Endothelial cell of coronary artery (primary cell): Measurements from ENCODE around the gene TSPAN31. TPM values are rescaled to one million over a fixed set of nuclear protein-coding genes. Genes with fewer than 3 reads are reported as not detected.

Source experiments
- total RNA-seq: library from RNA; depleted of rRNA; stranded (reverse); fragments of >200 nt; gene quantifications from 2 replicates; pipeline ENCODE4 v1.2.3, GENCODE V29; 2014

TSPAN31 gene, protein sequence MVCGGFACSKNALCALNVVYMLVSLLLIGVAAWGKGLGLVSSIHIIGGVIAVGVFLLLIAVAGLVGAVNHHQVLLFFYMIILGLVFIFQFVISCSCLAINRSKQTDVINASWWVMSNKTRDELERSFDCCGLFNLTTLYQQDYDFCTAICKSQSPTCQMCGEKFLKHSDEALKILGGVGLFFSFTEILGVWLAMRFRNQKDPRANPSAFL
- 40.5 and 57.2 TPM in 2 replicates for total RNA-seq

DNA sequence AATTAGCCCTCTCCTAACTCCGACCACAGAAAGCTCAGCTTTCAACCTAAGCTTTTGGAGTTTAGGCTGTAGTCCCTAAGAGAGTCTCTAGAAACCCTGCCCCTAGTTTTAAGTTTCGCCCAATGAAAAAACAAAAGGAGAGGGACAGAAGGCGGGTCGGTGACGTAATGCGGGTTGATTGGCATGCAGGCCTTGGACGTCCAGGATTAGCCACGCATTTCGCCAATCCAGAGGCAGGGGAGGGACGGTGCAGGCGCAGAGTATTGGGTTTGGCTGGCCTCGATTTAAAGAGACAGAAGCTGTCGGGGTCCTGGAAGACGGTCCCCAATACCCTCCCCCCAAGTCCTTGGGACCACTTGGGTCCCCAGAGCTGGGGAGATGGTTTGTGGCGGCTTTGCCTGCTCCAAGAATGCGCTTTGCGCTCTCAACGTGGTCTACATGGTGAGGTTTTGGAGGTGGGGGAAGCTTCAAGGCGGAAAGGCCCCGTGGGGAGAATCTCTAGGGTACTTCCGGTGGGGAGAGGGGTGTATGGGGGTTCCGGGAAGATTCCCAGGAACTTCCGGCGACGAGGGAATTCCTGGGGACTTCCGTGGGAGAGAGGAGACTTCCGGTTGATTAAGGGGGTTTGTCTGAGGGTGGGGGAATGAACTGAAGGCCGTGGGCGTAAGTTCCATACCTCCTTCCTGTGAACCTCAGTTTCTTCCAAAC lies at the start of gene TSPAN31:
Gene TSPAN31, plus strand, starts transcription at position 263 of the 708 bp plus-strand sequence. Its CDS starts 116 bp downstream, at position 379.

DNA sequence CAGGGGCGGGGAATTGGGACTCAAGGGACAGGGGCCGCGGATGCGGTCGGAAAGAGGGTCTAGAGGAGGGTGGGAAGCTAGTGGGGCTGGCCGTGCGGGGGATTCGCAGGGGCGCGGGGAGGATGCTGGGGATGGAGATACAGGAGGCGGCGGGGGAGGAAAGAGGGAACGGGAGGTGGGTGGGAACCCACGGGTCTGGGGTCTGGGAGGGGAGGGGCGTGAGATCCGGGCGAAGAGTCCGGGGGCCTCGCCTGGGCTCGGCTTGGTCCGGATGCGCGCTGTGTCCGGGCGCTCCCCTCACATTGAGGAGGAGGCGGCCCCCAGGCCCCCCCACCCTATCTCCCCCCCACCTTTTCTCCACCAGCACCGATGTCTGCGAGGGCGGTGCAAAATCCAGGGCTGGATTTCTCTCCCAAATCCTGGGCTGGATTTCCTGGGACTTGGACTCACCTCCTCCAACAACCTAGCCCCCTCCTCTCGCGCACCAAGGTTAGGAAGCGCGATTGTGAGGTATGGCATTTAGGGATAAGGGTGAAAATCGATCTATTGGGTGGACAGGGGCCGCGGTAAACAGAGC lies 6.1 kb upstream of the TSPAN31 start, which contains the start of gene AGAP2:
Gene AGAP2, minus strand, starts transcription at position 82 of the 577 bp plus-strand sequence. CDS start 496 bp downstream, outside the sequence.

DNA sequence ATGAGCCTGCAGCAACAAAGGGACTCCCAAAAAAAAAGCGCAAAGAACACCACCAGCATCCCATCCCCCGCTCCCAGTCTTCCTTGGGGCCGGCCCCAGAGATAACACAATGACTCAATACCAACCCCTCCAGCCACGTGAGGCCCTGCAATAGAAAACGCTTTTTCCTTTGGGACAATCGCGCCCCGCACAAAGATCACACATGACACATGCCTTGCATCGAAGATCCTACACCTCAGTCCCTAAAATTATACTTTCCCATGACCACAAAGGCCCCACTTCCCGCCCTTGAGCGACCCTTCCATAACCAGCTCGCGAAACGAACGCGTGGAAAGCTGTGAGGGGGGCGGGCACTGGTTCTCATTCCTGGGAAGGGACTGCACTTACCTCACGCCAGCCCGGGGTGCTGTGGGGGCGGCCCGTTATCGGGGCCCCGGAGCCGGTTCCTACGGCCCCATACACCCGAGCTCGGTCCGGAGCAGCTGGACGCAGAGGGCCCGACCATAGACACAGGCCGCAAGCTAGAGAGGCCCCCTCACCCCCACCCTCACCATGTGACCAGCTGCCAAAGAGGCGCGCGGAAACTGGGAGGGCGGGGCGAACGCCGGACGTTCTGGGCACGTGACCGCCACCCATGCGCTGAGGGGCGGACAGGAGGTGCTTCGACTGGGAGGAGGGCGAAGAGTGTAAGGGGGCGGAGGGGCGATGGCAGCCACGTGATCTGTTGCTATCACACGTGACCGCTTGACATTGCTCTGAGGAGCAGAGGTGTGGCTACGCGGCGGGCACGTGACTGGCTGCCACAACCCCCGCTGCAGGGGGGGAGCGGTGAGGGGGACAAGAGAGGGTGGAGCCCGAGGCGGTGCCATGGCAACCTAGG lies 7.2 kb downstream of the TSPAN31 start, which contains the start of gene CDK4:
Gene CDK4, minus strand, starts transcription at position 523 of the 880 bp plus-strand sequence. CDS start 593 bp downstream, outside the sequence.

DNA sequence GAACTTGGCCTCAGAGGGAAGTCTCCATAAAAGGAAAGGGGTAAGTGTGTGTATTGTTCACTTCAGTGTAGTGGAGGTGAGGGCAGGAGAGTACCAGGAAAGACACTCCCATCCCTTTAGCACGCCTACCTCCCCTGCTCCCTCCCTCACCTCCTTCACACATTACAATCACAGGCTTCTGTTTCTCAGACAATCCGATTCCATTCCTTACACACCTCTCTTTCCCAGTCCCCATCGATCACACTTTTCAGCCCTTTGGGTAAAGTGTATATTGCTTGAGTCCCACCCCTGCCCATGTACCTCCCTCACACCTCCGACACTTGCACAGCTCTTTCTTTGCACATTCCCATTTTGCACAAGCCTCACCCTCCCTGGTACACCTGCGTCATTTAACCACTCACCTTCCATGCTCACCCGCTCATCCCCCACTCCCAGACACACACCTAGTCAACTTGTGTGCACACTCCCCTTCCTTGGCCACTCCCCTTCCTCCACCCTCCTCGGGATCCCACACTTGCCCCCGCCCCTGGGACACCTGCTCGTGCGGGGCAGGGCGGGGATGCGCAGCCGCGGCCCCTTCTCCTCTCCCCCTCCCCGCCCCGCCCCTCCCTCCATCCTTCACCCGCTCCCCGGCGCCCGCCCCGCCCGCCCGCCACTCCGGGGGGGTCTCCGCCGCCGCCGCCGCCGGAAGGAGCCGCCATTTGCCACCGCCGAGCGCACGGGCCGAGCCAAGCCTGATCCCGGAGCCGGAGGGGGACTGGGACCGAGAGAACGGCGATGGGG lies 9.8 kb downstream of the TSPAN31 start, which contains the start of gene MARCHF9:
Gene MARCHF9, plus strand, starts transcription at position 693 of the 783 bp plus-strand sequence. CDS start 426 bp downstream, outside the sequence.

DNA sequence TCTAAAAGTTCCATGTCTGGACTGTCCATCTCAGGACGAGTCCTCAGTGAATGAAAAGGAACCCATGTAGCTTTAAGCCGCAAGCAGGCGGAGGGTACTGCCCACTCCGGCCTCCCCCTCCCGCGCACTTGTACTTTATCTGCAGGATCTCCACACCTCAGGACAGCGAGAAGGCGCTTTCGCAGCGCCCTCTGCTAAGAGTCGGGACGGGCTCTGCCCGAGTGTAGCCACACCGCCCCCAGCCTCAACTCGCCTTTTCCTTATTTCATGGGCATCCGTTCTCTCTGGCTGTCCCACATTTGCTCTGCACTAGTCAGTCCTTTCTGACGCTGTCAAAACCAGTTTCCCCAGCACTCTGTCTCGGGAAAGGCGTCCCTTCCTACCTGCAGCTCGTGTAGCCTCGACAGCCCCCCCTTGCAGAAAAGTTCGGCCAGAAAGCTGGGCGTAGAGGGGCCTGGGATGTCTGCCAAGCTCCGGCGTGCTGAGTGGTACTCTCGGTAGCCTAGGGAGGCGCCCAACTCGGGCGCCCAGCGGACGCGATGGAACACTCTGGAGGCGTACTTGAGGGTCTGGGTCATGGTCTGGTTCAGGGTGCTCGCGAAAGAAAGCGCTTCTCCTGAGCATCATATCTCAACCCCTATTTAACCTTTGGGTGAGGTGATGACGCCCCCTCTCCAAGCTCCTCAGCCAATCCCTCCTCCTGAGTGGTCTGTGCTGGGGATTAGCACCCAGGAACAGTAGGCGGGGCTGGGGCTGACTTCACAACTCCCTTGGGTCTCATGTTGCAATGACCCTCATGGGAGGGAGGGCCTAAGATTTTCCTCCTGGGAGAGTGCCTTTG lies 21.8 kb downstream of the TSPAN31 start, which contains the start of gene CYP27B1:
Gene CYP27B1, minus strand, starts transcription at position 615 of the 841 bp plus-strand sequence. Its CDS starts 37 bp downstream, at position 578.

DNA sequence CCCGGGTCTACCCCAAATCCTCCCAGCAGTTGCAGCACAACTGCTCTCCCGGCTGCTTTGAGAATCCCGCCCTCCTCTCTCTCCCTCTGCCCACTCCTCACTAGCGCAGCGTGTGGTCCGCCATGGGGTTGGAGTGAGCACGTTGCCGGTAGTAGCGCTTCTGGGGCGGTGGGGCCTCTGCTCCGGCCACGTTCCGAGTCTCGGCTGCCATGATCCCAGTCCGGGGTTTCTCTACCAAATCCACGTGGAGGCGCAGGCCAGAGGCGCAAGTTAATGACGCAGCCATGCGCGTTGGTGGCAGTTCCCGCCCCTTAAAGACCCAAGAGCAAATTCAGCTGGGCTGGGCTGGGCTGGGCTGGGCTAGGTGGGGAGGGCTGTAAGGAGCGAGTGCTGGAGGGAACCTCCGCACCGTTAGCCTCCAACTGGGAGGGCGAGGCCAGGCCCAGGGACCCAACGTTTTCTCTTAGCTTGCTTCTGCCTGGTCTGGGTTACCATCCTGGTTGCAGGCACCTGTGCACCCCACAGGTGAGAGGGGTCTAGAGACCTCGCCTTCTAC lies 27.1 kb downstream of the TSPAN31 start, which contains the start of gene METTL1:
Gene METTL1, minus strand, starts transcription at position 233 of the 556 bp plus-strand sequence. Its CDS starts 22 bp downstream, at position 211.

DNA sequence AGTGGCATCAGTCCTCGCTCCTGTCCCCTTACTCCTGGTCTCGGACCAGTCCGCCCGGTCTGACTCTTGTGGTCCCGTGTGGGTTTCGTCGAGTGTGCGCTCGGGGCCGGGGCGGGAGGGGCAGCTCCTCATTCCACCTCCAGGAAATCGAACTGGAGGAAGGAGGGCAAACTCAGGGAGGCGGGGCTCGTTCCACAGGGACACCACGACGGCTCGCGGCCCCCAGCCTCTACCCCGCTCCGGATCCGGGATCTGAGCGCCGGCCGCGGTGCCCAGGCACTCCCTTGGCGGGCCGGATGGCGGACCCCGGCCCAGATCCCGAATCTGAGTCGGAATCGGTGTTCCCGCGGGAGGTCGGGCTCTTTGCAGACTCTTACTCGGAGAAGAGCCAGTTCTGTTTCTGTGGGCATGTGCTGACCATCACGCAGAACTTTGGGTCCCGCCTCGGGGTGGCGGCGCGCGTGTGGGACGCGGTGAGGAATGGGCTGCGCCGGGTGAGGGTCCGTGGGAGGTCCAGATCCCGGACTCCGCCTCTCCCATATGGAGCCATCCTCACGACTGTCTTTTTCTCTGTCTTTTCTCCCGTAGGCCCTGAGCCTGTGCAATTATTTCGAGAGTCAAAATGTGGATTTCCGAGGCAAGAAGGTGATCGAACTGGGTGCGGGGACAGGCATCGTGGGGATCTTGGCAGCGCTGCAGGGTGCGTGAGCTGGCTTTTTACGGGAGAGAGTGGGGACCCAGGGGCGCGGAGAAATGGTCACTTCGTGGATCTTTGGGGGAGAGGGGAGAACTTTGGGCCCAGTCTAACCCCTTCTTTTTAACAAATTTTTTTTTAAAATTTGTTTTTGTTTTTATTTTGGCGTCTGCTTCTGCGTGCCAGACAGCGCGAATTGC lies 27.8 kb downstream of the TSPAN31 start, which contains the start of gene EEF1AKMT3:
Gene EEF1AKMT3, plus strand, starts transcription at position 186 of the 894 bp plus-strand sequence. Its CDS starts 111 bp downstream, at position 297.

DNA sequence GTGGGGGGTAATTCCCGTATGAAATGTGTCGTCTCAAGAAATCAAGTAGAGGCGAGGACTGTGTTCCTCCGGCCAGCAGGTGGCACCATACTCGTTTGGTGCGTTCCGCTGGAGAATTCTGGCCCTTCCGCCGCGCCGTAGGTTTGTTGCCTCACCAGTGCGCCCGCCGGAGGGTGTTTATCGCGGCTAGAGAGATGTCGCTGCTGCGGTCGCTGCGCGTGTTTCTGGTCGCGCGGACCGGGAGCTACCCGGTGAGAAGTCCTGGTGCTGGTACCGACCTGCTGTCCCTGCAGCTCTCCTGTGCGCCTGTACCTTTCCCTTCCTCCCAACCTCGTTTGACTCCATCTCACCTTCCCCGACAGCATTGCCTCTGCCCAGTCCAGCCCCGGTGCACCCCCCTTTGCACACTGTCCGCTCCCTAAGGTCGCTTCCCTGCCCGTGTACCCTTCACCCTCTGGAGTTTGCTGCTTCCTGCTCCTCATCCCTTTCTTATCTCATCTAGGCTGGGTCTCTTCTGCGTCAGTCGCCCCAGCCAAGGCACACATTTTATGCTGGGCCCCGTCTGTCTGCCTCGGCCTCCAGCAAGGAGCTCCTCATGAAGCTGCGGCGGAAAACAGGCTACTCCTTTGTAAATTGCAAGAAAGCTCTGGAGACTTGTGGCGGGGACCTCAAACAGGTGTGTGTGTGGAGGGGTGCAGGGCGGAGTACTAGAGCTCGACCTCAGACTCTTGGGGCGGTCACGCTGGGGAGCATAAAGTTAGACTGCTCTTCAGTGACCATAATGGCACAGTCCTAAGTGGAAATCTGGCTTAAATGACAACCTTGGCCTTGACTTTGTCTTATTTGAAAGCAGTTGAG lies 38.0 kb downstream of the TSPAN31 start, which contains the start of gene TSFM:
Gene TSFM, plus strand, starts transcription at position 180 of the 858 bp plus-strand sequence. Its CDS starts 15 bp downstream, at position 195.

Other genes starting within 250 kb of the TSPAN31 start
- gene DDIT3, start 224.5 kb upstream of the TSPAN31 start, total RNA-seq: 6.0 and 10.1 TPM in 2 replicates
- gene MBD6, start 222.2 kb upstream of the TSPAN31 start, total RNA-seq: 6.2 and 9.5 TPM in 2 replicates
- gene DCTN2, start 197.8 kb upstream of the TSPAN31 start, total RNA-seq: 72.8 and 90.9 TPM in 2 replicates
- under 0.01 and 0.09 TPM in 2 replicates for gene KIF5A, start 195.0 kb upstream of the TSPAN31 start, total RNA-seq
- 5.5 and 7.9 TPM in 2 replicates for gene PIP4K2C, start 153.8 kb upstream of the TSPAN31 start, total RNA-seq
- 3.3 and 11.0 TPM in 2 replicates for gene DTX3, start 140.2 kb upstream of the TSPAN31 start, total RNA-seq
- gene ARHGEF25, start 133.6 kb upstream of the TSPAN31 start, total RNA-seq: 1.8 and 10.7 TPM in 2 replicates
- 0.18 and 0.94 TPM in 2 replicates for gene B4GALNT1, start 111.8 kb upstream of the TSPAN31 start, total RNA-seq
- gene OS9, start 50.9 kb upstream of the TSPAN31 start, total RNA-seq: 164 and 240 TPM in 2 replicates
- gene AGAP2, start 6.3 kb upstream of the TSPAN31 start, total RNA-seq: under 0.01 and 0.09 TPM in 2 replicates
- gene CDK4, start 7.3 kb downstream of the TSPAN31 start, total RNA-seq: 108 and 143 TPM in 2 replicates
- gene MARCHF9, start 10.1 kb downstream of the TSPAN31 start, total RNA-seq: 3.0 and 3.2 TPM in 2 replicates
- 0.38 and 0.54 TPM in 2 replicates for gene CYP27B1, start 22.0 kb downstream of the TSPAN31 start, total RNA-seq
- gene METTL1, start 27.1 kb downstream of the TSPAN31 start, total RNA-seq: 3.9 and 5.7 TPM in 2 replicates
- 2.7 and 3.7 TPM in 2 replicates for gene EEF1AKMT3, start 27.6 kb downstream of the TSPAN31 start, total RNA-seq
- gene TSFM, start 37.7 kb downstream of the TSPAN31 start, total RNA-seq: 18.1 and 18.8 TPM in 2 replicates
- gene AVIL, start 73.7 kb downstream of the TSPAN31 start, total RNA-seq: 0.63 and 1.5 TPM in 2 replicates
- gene CTDSP2, start 101.7 kb downstream of the TSPAN31 start, total RNA-seq: 44.5 and 59.1 TPM in 2 replicates
- 6.6 and 9.1 TPM in 2 replicates for gene ATP23, start 196.5 kb downstream of the TSPAN31 start, total RNA-seq